HG02943 (cell line): ENCODE results near the gene LSM14B.
"Not testable (repeated sequence)": the region's sequence is repeated elsewhere in the genome, so short reads cannot be mapped to it uniquely, and the experiment has no call there.

Experiments used
- ATAC-seq: cut with Tn5 transposase; IDR thresholded peaks from one replicate; pipeline ENCODE4 v1.9.1; 2021; ENCODE audit warnings: mild to moderate bottlenecking, low read depth, moderate library complexity; ENCODE audit not compliant: unreplicated experiment

LSM14B gene

DNA sequence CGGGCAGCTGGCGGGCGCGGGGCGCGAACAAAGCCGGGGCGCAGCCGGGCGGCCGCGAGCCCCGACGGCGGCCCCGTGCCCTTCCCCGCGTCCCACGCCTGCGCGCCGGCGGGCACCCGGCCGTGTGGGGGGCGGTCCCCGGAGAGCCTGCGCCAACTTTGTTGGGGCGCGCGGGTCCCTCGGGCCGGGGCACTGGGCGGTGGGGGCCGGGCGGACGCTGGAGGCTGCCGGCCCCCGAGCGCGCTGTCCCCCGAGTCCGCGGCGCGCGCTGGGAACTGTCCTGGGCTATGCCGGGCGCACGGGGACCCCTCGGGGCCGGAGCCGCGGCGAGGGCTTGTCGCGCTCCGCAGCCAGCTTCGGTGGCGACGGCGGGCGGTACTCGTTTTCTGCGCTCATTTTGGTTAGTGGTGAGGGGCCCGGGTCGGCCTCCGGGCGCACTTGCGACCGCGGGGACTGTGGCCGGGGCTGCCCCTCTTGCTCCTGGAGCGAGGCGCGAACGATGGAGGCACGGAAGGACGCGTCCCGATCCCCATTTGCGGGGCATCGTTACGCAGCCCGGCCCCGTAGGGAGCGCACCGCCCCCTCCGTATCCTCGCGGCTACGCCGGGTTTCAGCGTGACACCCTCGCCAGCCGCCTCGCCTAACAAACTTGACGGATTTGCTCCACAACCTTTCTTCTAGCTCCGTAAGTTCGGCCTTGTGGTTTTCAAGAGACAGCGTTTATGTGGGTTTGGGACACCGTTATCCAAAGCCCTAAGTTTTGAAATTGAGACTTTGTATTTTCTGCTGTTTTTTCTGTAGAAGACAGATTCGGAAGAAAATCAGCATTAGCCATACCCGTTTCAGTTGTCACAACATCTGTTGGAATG is 21.9 kb downstream of the LSM14B start:
- peak; percentile 33 for ATAC-seq

DNA sequence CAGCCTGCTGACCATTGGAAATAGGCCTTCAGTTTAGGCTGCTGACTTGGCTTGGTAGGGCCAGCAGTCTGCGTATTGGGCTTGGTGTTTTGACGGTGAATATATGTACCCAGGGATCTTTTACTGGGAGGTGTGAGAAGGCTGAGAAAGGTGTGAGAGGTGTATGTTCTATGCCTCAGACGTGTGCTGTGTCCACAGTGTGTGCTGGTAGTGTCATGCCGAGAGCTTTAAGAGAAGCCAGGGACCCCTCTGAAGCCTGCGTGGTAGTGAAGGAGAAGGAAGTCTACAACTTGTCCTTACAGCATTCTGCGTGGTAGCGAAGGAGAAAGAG is 23.4 kb downstream of the LSM14B start:
- no peak for ATAC-seq

GRCh38 chr20:62146019-62146755 is 23.9 kb downstream of the LSM14B start:
- no peak for ATAC-seq

- no peak for ATAC-seq
Measured at GRCh38 chr20:62147125-62147524, 24.9 kb downstream of the LSM14B start.

GRCh38 chr20:62147528-62147927 is 25.3 kb downstream of the LSM14B start:
- no peak for ATAC-seq

DNA sequence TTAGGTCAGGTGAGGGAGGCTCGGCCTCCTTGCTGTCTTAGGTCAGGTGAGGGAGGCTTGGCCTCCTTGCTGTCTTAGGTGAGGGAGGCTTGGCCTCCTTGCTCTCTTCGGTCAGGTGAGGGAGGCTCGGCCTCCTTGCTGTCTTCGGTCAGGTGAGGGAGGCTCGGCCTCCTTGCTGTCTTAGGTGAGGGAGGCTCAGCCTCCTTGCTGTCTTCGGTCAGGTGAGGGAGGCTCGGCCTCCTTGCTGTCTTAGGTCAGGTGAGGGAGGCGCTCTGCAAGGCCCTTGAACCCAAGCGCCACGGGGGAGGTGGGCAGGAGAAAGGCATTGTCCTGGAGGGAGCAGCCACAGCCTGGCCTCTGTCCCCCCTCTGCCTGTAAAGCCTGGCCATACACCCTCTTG is 26.1 kb downstream of the LSM14B start:
- ATAC-seq = not testable (repeated sequence)

DNA sequence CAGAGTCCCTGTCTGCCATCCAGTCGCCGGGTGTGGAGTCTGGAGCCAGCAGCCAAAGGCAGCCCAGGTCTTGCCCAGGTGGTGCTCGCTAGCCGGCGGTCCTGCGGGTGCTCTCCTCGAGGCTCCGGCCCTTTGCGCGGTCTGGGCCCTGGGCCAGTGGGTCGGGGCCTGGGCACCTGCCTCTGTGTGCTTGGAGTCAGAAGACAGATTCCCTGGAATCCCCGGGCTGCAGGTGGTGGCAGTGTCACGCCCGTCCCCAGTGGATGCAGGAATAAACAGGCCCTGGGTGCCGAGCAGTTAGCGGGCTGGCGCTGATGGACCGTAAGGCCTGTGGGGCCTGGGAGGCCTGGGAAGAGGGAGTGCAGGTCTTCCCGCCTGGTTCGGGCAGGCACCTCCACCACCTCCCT is 26.6 kb downstream of the LSM14B start:
- no peak for ATAC-seq

- ATAC-seq = no peak
Measured at GRCh38 chr20:62149532-62150309, 27.4 kb downstream of the LSM14B start.

DNA sequence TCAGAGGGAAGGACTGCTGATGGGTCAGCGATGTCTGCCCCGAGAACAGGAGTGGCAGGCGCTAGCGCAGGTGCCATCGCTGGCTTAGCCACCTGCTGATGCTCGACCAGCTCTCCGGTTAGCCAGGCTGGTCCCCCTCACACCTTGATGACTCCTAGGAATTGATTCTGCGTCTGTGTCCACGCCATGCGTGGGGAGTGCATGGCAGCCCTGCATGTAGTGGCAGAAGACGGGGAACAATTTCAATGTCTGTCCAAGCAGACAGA is 28.0 kb downstream of the LSM14B start:
- ATAC-seq = no peak

DNA sequence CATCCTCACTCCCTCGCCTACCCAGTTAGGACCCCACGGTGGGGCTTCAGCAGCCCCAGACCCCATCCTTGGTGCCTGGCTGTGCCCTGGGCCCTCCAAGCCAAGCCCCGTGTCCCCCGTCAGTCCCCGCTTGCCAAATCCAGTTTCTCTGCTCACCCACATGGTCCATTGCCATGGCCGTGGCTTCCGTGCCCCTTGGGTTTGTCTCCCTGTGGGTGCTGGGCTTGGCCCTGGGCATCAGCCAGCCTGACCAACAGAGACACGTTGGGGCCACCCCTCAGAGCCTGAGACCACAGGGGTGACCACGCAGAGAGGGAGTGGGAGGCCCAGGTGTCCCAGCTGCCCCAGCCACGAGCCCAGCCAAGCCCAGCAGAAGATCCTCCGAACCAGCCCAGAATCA is 28.9 kb downstream of the LSM14B start:
- no peak for ATAC-seq

DNA sequence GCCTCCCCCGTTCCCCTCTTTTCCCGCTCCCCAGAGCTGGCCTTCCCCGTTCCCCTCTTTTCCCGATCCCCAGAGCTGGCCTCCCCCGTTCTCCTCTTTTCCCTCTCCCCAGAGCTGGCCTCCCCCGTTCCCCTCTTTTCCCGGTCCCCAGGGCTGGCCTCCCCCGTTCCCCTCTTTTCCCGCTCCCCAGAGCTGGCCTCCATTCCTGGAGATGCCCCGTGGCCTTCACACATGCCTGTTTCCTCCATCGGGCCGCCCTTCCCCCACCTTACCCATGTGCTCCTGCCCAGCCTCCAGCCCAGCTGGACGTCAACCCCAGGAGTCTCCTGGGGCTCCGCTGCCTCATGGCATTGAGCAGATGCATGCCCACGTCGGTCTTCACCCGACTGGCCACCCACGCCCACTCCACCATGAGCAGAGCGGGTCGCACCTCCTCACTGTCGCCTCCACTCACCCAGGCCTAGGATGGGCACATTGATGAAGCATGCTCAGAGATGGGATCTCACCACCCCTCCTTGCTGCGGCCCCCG is 29.6 kb downstream of the LSM14B start:
- ATAC-seq = no peak

DNA sequence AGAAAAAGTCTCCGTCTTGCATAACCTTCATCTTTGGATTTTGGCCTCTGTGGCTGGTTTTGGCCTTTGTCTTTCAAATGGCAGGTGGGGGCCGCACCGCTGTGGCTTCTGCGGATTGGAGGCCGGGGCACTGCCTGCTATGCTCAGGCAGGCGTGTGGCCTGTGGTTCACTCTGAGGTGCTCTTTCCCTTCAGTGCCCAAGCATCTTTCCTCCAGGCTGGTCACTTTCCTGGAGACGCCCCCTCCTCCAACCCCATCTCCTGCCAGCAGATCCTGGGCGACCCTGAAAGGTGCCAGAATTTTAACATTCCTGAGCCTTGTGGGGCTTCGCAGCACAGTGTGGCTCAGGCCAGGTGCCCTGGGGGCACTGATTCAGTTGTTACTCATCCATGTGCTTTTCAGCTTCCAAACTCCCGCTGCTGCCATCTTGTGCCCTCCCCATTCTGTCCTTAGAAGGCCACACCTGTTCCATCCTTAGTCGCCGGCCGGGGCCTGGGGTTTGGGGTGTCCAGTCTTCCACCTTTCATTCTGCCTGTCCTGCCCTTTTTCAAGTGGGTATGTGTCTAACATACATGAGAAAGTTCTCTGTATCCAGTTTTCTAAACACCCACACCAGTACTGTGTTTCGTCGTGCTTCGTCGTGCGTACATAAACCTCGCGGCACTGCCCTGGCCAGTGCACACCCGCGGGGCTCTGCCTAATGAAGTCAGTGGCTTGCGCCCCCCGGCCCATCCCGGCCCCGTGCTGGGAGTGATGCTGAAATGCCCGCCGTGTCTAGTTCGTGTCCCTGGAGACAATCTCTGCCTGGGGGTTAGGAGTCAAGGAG is 33.4 kb downstream of the LSM14B start:
- ATAC-seq = no peak

- ATAC-seq = no peak
Measured at GRCh38 chr20:62156254-62156556, 33.9 kb downstream of the LSM14B start.

DNA sequence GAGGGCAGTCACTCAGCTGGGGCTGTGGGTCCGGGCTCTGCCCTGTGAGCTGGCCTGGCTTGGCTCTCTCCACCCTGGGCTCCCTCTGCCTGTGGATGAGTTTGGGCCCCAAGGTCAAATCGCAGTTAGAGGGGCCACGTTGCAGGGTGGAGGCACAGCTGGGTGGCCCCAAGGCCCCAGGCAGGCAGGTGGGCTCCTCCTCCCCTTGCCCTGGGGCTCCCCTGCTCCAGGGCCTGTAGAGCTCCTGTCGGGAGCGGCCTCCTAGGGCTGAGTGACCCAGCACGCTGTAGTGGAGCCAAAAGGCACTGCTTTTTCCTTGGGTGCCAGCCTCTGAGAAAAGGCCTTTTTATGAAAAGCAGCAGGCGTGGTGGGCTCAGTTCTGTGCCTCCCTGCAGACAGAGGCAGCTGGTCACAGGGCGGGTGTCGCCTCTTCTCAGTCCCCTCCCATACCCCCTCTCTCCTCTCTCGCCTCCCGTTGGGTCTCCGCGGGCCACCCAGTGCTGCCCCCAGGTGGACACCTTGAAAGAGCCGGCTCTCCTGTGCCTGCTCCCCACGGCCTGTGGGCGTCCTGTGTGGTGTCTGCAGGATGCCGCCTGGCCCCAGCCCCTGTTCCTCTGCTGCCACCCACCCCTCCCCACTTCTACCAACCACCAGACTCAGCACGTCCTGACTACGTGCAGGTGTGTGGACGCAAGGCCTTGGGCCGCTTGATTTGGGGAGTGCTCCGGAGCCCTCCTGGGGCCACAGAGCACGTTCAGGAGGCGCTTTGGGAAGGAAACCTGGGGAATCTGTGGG is 34.5 kb downstream of the LSM14B start:
- ATAC-seq = no peak

DNA sequence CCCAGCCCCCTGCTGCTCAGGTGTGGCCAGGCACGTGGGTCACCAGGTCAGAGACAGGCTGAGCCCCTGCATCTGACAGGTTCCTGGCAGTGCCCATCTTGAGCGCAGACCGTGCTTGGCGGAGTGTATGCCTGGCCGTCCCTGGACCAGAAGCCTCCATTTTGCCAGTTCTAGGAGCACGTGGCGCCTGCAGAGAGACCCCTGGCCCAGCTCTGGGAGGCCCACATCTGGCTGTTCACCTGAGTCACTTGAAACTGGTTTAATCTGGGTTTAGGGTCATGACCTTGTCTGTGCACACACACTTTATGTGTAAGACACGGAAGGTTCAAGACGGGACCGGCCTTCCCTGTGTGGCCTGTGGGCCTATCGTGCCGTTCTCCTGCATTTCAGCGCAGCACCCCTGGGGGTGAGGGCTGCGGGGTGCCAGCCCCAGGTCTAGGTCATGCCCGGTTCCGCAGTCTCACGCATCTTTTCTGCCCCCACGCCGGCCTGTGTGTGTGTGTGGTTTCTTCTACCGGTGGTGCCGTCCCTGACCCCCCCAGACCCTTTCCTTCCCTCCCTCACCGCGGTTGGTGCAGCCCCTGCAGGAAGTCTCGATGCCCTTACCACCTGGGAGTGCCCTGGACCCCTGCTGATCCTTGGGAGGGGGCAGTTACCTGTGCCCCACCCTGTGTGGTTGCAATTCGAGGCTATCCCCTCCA is 35.3 kb downstream of the LSM14B start:
- no peak for ATAC-seq

DNA sequence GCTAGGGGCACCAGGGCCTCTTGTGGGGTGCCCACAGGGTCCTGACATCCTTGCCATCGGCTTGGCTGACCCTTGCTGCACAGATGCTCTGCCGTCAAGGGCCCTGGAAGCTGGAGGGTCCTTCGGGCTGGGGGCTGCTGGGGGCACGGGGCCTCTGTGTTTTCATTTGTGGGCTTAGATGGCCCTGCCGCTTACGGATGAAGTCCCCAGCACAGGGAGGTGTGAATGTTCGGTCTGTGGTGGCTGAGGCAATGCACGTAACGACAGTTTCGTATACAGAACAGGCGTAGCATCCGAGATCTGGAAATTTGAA is 35.8 kb downstream of the LSM14B start:
- no peak for ATAC-seq

DNA sequence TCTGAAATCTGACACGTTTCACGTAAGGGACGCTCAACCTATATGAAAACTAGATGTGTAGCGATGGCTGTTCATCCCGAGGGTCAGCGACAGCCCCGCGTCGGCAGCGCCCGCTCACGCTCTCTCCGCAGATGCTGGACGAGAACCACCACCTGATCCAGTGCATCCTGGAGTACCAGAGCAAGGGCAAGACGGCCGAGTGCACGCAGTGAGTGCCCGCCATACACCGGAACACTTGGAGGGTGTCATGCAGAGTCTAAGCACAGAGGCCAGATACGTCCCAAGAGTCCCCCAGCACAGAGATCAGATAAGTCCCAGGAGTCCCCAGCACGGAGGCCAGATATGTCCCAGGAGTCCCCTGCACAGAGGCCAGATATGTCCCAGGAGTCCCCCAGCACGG is 36.3 kb downstream of the LSM14B start:
- no peak for ATAC-seq

GRCh38 chr20:62159052-62159451 is 36.8 kb downstream of the LSM14B start:
- ATAC-seq = no peak

- ATAC-seq = no peak
Measured at GRCh38 chr20:62159839-62160238, 37.6 kb downstream of the LSM14B start.
